ENCODE results near the gene MYRIP. TPM values are rescaled to one million over a fixed set of nuclear protein-coding genes. Genes with fewer than 3 reads are reported as not detected.

Gene MYRIP
- total RNA-seq, 1 experiment from 2014 or later = 1.6 TPM

GRCh38 chr3:39784922-39785321 lies 24.5 kb upstream of the MYRIP start (continued):
- no peak for TF ChIP-seq ARID4B (CRISPR knock-in tag; IDR thresholded peaks at IDR 0.05; ENCODE audit: borderline replicate concordance)
- TF ChIP-seq ZMAT4 (CRISPR knock-in tag; IDR thresholded peaks at IDR 0.05) = no peak
- TF ChIP-seq MAX (CRISPR knock-in tag; IDR thresholded peaks at IDR 0.05) = no peak
- no peak for TF ChIP-seq PRRX2 (CRISPR knock-in tag; IDR thresholded peaks at IDR 0.05)
- TF ChIP-seq ZNF416 (CRISPR knock-in tag; IDR thresholded peaks at IDR 0.05) = no peak
- no peak for TF ChIP-seq ETV6 (CRISPR knock-in tag; IDR thresholded peaks at IDR 0.05)
- TF ChIP-seq USF2 (CRISPR knock-in tag; IDR thresholded peaks at IDR 0.05) = no peak

- Mint-ChIP-seq H3K4me3 (no peak overlapping the region), H3K27me3 (ENCODE audit: low read depth) (no peaks in the 10 kb centered on the region), H3K4me1 (no peaks in the 10 kb centered on the region), H3K9me3 (no peaks in the 10 kb centered on the region), H3K36me3 (no peaks in the 10 kb centered on the region), H3K27ac (no peak overlapping the region)
- ATAC-seq (no peak), DNase-seq (ENCODE audit: low spot score) (no peak)
- ChIA-PET CTCF (no interaction called here), POLR2A (no interaction called here)
- no peak for TF ChIP-seq ESRRA (CRISPR knock-in tag; IDR thresholded peaks at IDR 0.05; ENCODE audit: borderline replicate concordance)
- TF ChIP-seq MLX (CRISPR knock-in tag; IDR thresholded peaks at IDR 0.05) = no peak
- no peak for TF ChIP-seq TCF7 (CRISPR knock-in tag; IDR thresholded peaks at IDR 0.05; ENCODE audit: low read depth)
- no peak for TF ChIP-seq SP1 (CRISPR knock-in tag; conservative IDR thresholded peaks at IDR 0.05)
- TF ChIP-seq ZNF121 (CRISPR knock-in tag; IDR thresholded peaks at IDR 0.05) = no peak
- no peak for TF ChIP-seq ZNF512 (CRISPR knock-in tag; IDR thresholded peaks at IDR 0.05; ENCODE audit: borderline replicate concordance)
- TF ChIP-seq FOXJ3 (CRISPR knock-in tag; IDR thresholded peaks at IDR 0.05; ENCODE audit: borderline replicate concordance) = no peak
- TF ChIP-seq FOXK1 (CRISPR knock-in tag; IDR thresholded peaks at IDR 0.05) = no peak
- no peak for TF ChIP-seq MYBL2 (CRISPR knock-in tag; IDR thresholded peaks at IDR 0.05)
- TF ChIP-seq GRHL2 (CRISPR knock-in tag; IDR thresholded peaks at IDR 0.05; ENCODE audit: insufficient replicate concordance, severe bottlenecking) = no peak
- no peak for TF ChIP-seq OVOL2 (CRISPR knock-in tag; IDR thresholded peaks at IDR 0.05; ENCODE audit: borderline replicate concordance)
- TF ChIP-seq ZNF281 (CRISPR knock-in tag; IDR thresholded peaks at IDR 0.05) = no peak
- TF ChIP-seq ATF1 (CRISPR knock-in tag; IDR thresholded peaks at IDR 0.05) = no peak
- no peak for TF ChIP-seq ZNF396 (CRISPR knock-in tag; IDR thresholded peaks at IDR 0.05; ENCODE audit: borderline replicate concordance)
- no peak for TF ChIP-seq ZNF671 (CRISPR knock-in tag; IDR thresholded peaks at IDR 0.05)
- no peak for TF ChIP-seq CREB1 (CRISPR knock-in tag; IDR thresholded peaks at IDR 0.05)
- no peak for TF ChIP-seq KAT7 (CRISPR knock-in tag; IDR thresholded peaks at IDR 0.05; ENCODE audit: borderline replicate concordance)
These were observed 21.1 kb upstream of the MYRIP start for GRCh38 chr3:39788128-39788883.
